Measurements from ENCODE around the gene ETV6. TPM values are rescaled to one million over a fixed set of nuclear protein-coding genes. Genes with fewer than 3 reads are reported as not detected.

ETV6 gene
- total and polyA plus RNA-seq, 9 of the 15 experiments (the other 6 are each of a cell fraction or from before 2014, with no cell fraction given): 0.81 to 12.7 (median 4.1) TPM

- no peaks in the 10 kb centered on the region for H3K36me3 ChIP-seq (ENCODE audit: control insufficient read depth, insufficient read depth, low read length)
- ChIA-PET POLR2A (no interaction called here), CTCF (ENCODE audit: low intra/inter-chr PET ratio) (no interaction called here)
- no peaks in the 10 kb centered on the region for H3K9me1 ChIP-seq (ENCODE audit: control insufficient read depth, insufficient read depth, low read length)
- H3K27me3 ChIP-seq (ENCODE audit: control insufficient read depth in 2 of 2, insufficient read depth in 2 of 2, low read length in 2 of 2): no peaks in the 10 kb centered on the region
- no peaks in the 10 kb centered on the region for H3K9me3 ChIP-seq (replicated peaks; ENCODE audit: control insufficient read depth, insufficient read depth, low read depth, low read length)
- H3K27ac ChIP-seq (ENCODE audit: extremely low read depth, low read depth, low read length): no peak overlapping the region
- 38% methylated on average over 16 of the region's 17 CpGs for WGBS (ENCODE audit: insufficient coverage, low coverage, missing lambda C conversion rate)
- no TSS peak for BruUV-seq (replicated peaks)
- 0 out of 2 replicates have a peak overlapping the region, but pooled peaks have one; percentile 55 for H2AFZ ChIP-seq (ENCODE audit: low read depth, low read length)
- ATAC-seq (peak; percentile 53; the same call in 1 of the 3 replicates), FAIRE-seq (no peak), DNase-seq (ENCODE audit: extremely low read depth in 1 of 4, low spot score in 3 of 4) (peak in 2 of 4 experiments; percentile 11 to 27)
- no peaks in the 10 kb centered on the region for H3K79me2 ChIP-seq (ENCODE audit: control insufficient read depth, insufficient read depth, low read length)
- intact Hi-C loops (cut with micrococcal nuclease): no loop called here
- in situ Hi-C loops (cut with MboI): no loop called here
- no peaks in the 10 kb centered on the region for H4K20me1 ChIP-seq (replicated peaks; ENCODE audit: control insufficient read depth, insufficient read depth, low read length)
- no peak overlapping the region for H3K4me3 ChIP-seq
- H3K4me2 ChIP-seq (ENCODE audit: insufficient read depth, low read length): no peak overlapping the region
- H3K9ac ChIP-seq (ENCODE audit: insufficient read depth in 1 of 2, low read depth in 2 of 2, low read length in 2 of 2): no peak overlapping the region
- peaks cover 4 to 6% of the 10 kb centered on the region in 2 experiments; a peak in 3 of 5 replicates for H3K4me1 ChIP-seq (replicated peaks in 1 of 2; ENCODE audit: control insufficient read depth in 2 of 2, insufficient read depth in 2 of 2, low read length in 2 of 2)
- no peak for TF ChIP-seq RBM15 (IDR thresholded peaks at IDR 0.05; ENCODE audit: insufficient read depth, low read length)
- TF ChIP-seq ZNF347 (CRISPR knock-in tag; IDR thresholded peaks at IDR 0.05; ENCODE audit: low read depth): no peak
- no peak for TF ChIP-seq ZKSCAN3 (CRISPR knock-in tag; IDR thresholded peaks at IDR 0.05)
- TF ChIP-seq ZNF444 (CRISPR knock-in tag; IDR thresholded peaks at IDR 0.05): no peak
- no peak for TF ChIP-seq SNIP1 (IDR thresholded peaks at IDR 0.05; ENCODE audit: low read depth)
- TF ChIP-seq ZNF57 (CRISPR knock-in tag; IDR thresholded peaks at IDR 0.05): no peak
- no peak for TF ChIP-seq GTF2A2 (tag; IDR thresholded peaks at IDR 0.05)
- TF ChIP-seq MAFF (IDR thresholded peaks at IDR 0.05; ENCODE audit: low read length): peak; percentile 95
- no peak for TF ChIP-seq SREBF1 (IDR thresholded peaks at IDR 0.05; ENCODE audit: borderline replicate concordance, low read depth, low read length)
- TF ChIP-seq FOXJ2 (tag; IDR thresholded peaks at IDR 0.05): no peak
- TF ChIP-seq ETV5 (CRISPR knock-in tag; IDR thresholded peaks at IDR 0.05; ENCODE audit: low read depth): no peak
- no peak for TF ChIP-seq HNRNPK (IDR thresholded peaks at IDR 0.05; ENCODE audit: low read depth, low read length, poor library complexity, severe bottlenecking)
- TF ChIP-seq PCBP2 (IDR thresholded peaks at IDR 0.05; ENCODE audit: low read depth, low read length, poor library complexity, severe bottlenecking): no peak
- TF ChIP-seq ZNF311 (CRISPR knock-in tag; IDR thresholded peaks at IDR 0.05): no peak
- TF ChIP-seq ZNF699 (CRISPR knock-in tag; IDR thresholded peaks at IDR 0.05; ENCODE audit: insufficient replicate concordance): no peak
- no peak for TF ChIP-seq HES1 (IDR thresholded peaks at IDR 0.05; ENCODE audit: low read depth)
- TF ChIP-seq NCOA4 (IDR thresholded peaks at IDR 0.05; ENCODE audit: partially characterized antibody): no peak
- TF ChIP-seq JUNB (CRISPR knock-in tag; conservative IDR thresholded peaks at IDR 0.05): no peak
- no peak for TF ChIP-seq BCOR (IDR thresholded peaks at IDR 0.05)
- TF ChIP-seq ZNF253 (CRISPR knock-in tag; conservative IDR thresholded peaks at IDR 0.05): no peak
- TF ChIP-seq CLOCK (CRISPR knock-in tag; IDR thresholded peaks at IDR 0.05; ENCODE audit: borderline replicate concordance): no peak
Observed at GRCh38 chr12:11827091-11828061, 177.9 kb downstream of the ETV6 start.
